ENCODE results near the gene MRPS22. TPM values are rescaled to one million over a fixed set of nuclear protein-coding genes. Genes with fewer than 3 reads are reported as not detected.

Gene MRPS22
- total and polyA plus RNA-seq, 4 donors: 33.2 to 44.7 (median 40.2) TPM

DNA sequence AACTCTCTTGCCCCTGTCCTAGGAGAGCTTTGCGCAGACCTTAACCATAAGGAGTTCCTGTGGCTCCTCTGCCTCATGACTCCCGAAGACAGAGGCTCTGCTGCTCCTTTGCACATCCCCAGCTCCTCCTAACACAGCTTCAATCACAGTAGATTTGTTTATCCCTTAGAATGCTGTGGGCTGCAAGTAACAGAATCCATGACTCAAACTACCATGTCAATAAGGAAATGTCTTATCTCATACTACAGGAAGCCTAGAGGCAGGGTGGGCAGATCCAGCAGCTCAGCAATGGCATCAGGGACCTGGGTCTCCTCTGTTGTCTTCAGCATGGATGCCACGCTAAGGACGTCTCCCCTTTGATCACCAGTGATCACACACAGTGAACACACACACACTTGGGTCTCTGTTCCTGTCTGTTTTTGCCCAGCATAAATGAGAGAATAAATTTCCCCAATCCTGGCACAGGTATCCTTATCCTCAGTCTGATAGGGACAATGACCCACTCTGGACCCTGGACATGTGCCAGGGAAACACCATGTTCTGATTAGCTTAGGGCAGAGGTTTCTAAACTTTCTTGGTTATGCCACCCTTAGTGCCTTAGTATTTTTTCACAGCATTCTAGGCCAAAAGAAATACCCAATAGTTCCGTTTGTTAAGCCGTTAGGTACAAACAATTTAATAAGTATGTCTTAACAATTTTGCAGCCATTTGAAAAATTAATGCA is 46.1 kb upstream of the MRPS22 start:
- 84 to 86% methylated on average over 6 of the region's 6 CpGs for WGBS, 2 donors
- Histone ChIP-seq H3K27ac (ENCODE audit: low read depth in 1 of 2, low read length in 1 of 2) (no peak overlapping the region), H3K36me3 (ENCODE audit: control insufficient read depth in 4 of 4, insufficient read depth in 4 of 4, low read length in 4 of 4) (no peaks in the 10 kb centered on the region), H3K27me3 (ENCODE audit: control insufficient read depth in 3 of 3, insufficient read depth in 3 of 3, low read length in 2 of 3) (no peaks in the 10 kb centered on the region), H3K9me3 (ENCODE audit: control insufficient read depth in 4 of 4, insufficient read depth in 3 of 4, low read length in 3 of 4) (peaks cover 0 to 2% (median 0%) of the 10 kb centered on the region in 4 donors), H3K4me1 (ENCODE audit: control insufficient read depth in 5 of 5, insufficient read depth in 5 of 5, low read length in 5 of 5) (peaks cover 0 to 6% (median 0%) of the 10 kb centered on the region in 5 donors), H3K9ac (ENCODE audit: insufficient read depth in 1 of 2, low read length in 2 of 2) (no peak overlapping the region), H3K4me3 (no peak overlapping the region)
- TF ChIP-seq CTCF (IDR thresholded peaks at IDR 0.05; ENCODE audit: control extremely low read depth, extremely low read depth): no peak
- ATAC-seq (ENCODE audit: insufficient read depth, low FRiP score) (no peak), DNase-seq (no peak)

- Histone ChIP-seq H3K27me3 (ENCODE audit: control insufficient read depth in 3 of 3, insufficient read depth in 3 of 3, low read length in 2 of 3) (no peaks in the 10 kb centered on the region), H3K4me1 (ENCODE audit: control insufficient read depth in 5 of 5, insufficient read depth in 5 of 5, low read length in 5 of 5) (no peaks in the 10 kb centered on the region), H3K9me3 (ENCODE audit: control insufficient read depth in 4 of 4, insufficient read depth in 3 of 4, low read length in 3 of 4) (no peaks in the 10 kb centered on the region), H3K36me3 (ENCODE audit: control insufficient read depth in 4 of 4, insufficient read depth in 4 of 4, low read length in 4 of 4) (no peaks in the 10 kb centered on the region), H3K27ac (ENCODE audit: low read depth in 1 of 2, low read length in 1 of 2) (no peak overlapping the region), H3K4me3 (no peak overlapping the region), H3K9ac (ENCODE audit: insufficient read depth in 1 of 2, low read length in 2 of 2) (no peak overlapping the region)
- WGBS, 2 donors: 74 to 87% methylated on average over 14 of the region's 14 CpGs
- ATAC-seq (ENCODE audit: insufficient read depth, low FRiP score) (no peak), DNase-seq (no peak)
- no peak for TF ChIP-seq CTCF (IDR thresholded peaks at IDR 0.05; ENCODE audit: control extremely low read depth, extremely low read depth)
Observed at GRCh38 chr3:139299261-139300132, 44.3 kb upstream of the MRPS22 start.

- TF ChIP-seq CTCF (IDR thresholded peaks at IDR 0.05; ENCODE audit: control extremely low read depth, extremely low read depth): no peak
- WGBS, 2 donors: 94 to 97% methylated on average over 3 of the region's 3 CpGs
- no peak for ATAC-seq (ENCODE audit: insufficient read depth, low FRiP score)
Observed at GRCh38 chr3:139300416-139300815, 43.4 kb upstream of the MRPS22 start.

More at GRCh38 chr3:139300416-139300815, 43.4 kb upstream of the MRPS22 start:
- H3K9ac ChIP-seq (ENCODE audit: insufficient read depth in 1 of 2, low read length in 2 of 2): no peak overlapping the region
- no peaks in the 10 kb centered on the region for H3K4me1 ChIP-seq (ENCODE audit: control insufficient read depth in 5 of 5, insufficient read depth in 5 of 5, low read length in 5 of 5)
- no peaks in the 10 kb centered on the region for H3K9me3 ChIP-seq (ENCODE audit: control insufficient read depth in 4 of 4, insufficient read depth in 3 of 4, low read length in 3 of 4)
- no peak overlapping the region for H3K27ac ChIP-seq (ENCODE audit: low read depth in 1 of 2, low read length in 1 of 2)
- no peaks in the 10 kb centered on the region for H3K36me3 ChIP-seq (ENCODE audit: control insufficient read depth in 4 of 4, insufficient read depth in 4 of 4, low read length in 4 of 4)
- H3K4me3 ChIP-seq: no peak overlapping the region
- DNase-seq: no peak
- H3K27me3 ChIP-seq (ENCODE audit: control insufficient read depth in 3 of 3, insufficient read depth in 3 of 3, low read length in 2 of 3): no peaks in the 10 kb centered on the region
